GM18520 (cell line): ENCODE data around the gene APOBEC3F.

Source experiments
- ATAC-seq: cut with Tn5 transposase; IDR thresholded peaks from one replicate; pipeline ENCODE4 v1.9.1; 2021; ENCODE audit not compliant: unreplicated experiment

Gene APOBEC3F

DNA sequence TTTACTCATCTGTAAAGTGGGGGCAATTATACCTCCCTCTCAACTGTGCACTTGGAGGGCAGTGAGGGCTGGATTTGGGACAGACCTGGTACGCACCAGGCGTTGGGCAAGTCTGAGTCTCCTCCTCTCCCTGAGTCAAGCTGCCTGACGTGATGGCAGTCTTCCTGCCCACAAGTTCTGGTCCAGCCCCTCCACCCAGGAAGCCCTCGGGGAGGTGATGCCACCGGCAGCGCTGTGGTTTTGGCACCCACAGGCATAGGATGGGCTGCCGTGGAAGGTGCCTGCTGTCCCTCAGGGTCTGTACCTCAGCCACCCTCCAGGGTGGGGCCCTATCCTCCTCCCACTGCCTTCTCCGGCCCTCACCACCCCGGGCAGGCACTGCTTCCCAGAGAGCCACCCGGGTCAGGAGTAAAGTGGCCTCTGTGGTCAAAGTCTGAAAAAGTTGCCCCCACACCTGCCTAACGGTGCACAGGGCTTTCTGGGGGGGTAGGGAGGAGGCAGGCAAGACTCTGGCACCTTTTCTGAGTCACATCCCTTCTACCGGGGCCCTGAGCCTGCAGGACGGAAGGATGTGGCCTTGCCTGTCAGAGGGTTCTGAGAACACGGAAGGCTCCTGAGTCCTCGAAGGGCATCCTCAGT lies 49.9 kb downstream of the APOBEC3F start:
- ATAC-seq = peak; percentile 34

DNA sequence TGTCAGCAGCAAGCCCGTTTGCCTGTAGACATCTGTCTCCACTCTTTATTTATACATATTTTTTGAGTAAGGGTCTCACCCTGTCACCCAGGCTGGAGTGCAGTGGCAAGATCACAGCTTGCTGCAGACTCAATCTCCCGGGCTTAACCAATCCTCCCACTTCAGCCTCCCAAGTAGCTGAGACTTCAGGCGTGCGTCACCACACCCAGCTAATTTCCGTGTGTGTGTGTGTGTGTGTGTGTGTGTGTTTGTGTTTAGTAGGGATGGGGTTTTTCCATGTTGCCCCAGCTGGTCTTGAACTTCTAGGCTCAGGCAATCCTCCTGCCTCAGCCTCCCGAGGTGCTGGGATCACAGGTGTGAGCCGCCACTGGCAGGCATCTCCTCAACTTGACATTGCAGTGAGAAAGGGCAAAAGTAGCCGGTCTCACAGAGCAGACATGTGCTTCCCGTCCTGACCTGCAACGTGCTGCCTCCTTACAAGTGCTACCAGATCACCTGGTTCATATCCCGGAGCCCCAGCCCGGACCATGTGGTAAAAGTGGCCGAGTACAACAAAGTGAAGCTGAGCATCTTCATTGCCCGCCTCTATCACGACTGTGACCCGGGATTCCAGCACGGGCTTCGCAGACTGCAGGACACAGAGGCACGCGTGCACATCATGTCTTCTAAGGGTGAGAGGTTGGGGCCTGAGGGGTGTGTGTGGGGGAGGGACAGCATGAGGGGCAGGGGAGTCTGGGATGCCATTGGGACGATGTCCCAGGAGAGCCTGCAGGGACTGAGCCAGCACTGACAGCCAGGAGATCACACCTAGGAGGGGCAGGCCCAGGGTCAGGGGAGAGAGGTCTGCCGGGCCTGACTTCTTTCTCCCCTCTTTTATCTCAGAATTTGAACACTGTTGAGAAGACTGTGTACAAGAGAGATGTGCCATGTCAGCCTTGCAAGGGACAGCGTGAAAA lies 50.7 kb downstream of the APOBEC3F start:
- ATAC-seq = no peak

DNA sequence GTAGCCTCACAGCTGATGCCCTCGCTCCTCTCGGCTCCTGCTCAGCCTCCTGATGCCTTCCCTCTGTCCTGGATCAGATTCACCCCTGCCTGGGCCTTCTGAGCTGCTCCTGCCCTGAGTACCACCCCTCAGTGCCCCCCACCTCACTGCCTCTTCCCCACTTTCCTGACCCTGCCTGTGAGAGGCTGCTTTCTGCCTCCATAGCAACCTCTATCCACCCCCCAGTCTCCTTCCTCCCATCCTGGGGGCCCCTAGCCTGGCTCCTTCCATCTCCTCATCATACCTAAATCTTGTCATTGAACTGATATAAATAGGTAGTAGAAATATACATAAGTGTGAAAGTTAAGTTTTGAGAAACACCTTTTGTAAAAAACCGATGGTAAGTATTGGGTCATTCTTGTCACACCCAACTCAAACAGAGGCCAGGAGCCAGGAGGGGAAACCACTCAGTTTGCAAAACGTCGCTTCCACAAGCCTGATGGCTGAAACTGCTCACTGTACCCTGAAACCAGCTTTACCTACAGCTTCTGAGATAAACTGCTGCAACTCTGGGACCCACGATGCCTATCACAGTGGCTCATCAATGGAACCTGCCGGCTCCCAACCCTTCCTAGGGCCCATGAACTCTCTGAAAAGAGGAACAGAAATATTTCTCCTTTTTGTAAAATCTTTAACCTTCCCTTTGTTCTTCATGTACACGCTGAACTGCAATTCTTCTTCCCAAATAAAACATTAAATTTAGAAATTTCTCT lies 51.6 kb downstream of the APOBEC3F start:
- ATAC-seq = no peak

DNA sequence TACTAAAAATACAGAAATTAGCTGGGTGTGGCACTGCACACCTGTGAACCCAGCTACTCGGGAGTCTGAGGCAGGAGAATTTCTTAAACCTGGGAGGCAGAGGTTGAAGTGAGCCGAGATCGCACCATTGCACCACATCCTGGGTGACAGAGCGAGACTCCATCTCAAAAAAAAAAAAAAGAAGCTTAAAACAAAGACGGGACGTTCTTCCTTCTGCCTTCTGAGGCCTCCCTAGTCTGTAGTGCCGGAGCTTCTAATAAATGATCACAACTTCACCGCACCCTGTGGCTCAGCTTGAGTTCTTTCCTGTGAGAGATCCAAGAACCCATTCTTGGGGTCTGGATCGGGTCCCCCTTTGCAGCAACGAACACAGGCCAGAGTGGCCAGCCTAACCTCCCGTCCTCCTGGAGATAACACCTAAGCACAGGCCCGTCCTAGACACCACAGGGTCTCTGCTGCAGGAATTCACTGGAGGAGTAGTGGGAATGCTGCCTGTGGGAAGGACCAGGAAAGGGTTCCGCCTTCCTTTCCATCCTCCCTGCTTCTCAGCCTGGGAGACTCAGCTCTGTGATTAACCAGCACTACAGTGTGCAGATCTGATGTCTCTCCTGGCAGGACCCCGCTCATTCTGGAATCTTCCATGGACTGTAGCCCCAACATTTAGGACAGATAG lies 54.2 kb downstream of the APOBEC3F start:
- no peak for ATAC-seq

DNA sequence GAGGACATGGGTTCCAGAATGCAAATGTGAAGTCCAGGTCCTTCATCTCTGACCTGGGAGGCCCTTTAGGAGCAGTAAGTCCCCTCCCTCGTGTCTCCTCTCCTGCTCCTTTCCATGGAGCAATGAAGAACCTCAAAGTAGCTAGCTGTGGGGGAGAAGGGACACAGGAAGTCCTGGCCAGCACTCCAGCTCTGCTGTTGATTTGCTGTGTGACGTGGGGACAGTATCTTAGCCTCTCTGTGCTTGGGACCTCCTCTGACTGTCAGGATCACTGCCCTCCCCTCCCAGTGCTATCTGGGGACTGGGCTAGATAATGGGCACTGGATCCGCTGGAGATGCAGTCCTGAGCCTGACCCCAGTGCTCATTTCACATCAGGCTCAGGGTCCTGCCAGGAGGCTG lies 55.3 kb downstream of the APOBEC3F start:
- no peak for ATAC-seq

DNA sequence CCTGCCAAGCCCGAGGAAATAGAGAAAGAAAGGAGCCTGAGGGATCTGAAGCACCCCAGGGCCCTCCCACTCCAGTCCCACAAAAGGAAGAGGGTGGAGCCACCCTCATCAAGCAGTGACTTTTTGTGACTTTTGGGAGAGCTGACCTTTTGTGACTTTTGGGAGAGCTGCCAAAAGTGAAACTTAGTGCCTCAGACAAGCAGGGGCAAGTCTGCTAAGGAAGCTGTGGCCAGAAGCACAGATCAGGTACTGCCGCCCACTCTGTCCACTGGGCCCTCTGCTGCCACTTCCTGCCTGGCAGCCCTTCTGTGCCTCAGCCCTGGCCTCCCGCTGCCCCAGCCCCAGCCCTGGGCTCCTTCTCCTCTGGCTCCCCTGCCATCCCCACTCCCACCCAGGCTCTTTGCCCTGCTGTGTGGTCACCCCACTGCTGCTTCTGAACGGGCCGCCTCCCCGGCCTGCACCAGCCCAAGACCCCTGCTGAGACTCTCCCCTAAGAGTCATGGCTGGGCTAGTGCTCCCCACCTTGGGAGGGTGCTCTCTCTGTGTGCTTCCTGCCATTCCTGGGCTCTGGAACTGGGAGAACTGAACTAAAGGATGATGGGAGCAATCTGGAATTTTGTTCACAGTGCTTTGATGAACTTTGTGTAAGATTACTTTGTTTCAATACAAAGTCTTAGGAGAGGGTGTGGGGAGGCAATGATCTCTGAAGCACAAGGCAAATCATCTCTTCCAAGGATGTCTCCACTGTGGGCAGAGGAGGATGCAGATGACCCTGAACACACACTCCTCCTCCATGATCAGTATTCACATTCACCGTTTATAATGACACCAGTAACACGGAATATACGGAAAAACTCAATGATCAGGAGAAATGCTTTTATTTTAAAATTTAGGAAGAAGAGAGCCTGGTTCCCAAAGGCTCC lies 56.7 kb downstream of the APOBEC3F start, which contains the start of gene APOBEC3H:
TSS of gene APOBEC3H (plus strand) at position 147 of the 923 bp plus-strand sequence. CDS start 3,035 bp downstream, outside the sequence.
- no peak for ATAC-seq

DNA sequence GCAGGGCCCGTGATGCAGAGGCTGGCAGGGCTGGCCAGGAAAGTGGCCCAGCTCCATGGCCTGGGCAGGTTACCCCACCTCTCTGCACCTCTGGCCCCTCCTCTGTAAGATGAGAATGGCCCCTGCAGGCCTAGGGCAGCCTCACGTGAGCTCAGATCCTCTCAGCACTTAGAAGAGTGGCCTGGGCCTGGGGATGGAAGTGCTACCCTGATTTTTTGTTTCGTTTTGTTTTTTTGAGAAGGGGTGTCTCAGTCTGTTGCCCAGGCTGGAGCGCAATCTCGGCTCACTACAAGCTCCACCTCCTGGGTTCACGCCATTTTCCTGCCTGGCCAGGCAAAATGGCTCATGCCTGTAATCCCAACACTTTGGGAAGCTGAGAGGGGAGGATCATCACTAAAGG lies 57.4 kb downstream of the APOBEC3F start:
- no peak for ATAC-seq

DNA sequence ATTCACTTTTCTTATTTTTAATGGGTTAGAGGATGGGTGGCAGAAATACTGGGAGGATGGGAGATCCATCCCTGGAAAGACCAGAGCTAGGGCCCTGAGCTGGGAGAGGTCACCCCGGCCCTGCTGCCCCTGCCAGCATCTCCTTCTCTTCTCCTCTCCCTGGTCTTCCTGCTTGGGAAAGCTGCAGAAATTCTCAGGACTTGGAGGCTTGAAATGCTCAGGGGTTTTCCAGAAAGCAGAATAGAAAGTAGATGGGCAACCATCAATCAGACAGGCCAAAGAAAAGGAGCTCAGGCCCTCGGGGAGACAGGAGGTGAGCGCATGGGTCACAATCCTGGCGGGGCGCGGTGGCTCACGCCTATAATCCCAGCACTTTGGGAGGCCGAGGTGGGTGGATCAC lies 57.9 kb downstream of the APOBEC3F start:
- no peak for ATAC-seq

DNA sequence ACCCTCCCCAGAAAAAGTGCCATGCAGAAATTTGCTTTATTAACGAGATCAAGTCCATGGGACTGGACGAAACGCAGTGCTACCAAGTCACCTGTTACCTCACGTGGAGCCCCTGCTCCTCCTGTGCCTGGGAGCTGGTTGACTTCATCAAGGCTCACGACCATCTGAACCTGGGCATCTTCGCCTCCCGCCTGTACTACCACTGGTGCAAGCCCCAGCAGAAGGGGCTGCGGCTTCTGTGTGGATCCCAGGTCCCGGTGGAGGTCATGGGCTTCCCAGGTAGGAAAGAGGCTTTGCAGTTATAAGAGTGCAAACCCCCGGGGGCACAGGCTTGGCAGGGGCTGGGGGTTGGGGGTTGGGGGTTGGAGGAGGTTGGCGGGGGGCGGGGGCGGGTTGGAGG lies 60.6 kb downstream of the APOBEC3F start:
- ATAC-seq = no peak

DNA sequence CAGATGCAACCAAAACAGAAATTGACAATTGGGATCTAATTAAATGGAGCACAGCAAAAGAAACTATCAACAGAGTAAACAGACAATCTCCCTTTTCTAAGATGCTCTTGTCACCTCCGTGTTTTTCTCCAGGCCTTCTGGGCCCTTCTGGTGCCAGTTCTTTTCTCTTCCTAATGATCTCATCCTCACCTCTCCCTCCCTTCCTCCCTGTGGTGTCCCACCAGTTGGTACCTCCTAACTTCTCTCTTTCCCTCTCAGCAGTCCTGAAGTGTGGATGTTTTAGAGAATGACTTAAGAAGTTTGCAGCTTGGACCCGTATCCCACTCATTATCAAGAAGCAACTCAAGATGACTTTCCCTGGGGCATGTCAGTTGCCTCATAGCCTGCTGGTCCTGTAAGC lies 62.8 kb downstream of the APOBEC3F start:
- no peak for ATAC-seq
